A673 (cell line): ENCODE data around the gene ZDHHC16.

Experiments used
- CTCF ChIP-seq: fragments of 300-800, 200-600 bp; sonication (generic); conservative IDR thresholded peaks from 2 replicates; pipeline ENCODE4 v1.5.1; 2017; ENCODE audit warnings: low read depth, mild to moderate bottlenecking, antibody characterized with exemption, low read length, moderate library complexity, mixed read lengths
- EZH2 ChIP-seq: fragments of 200-600 bp; sonication (generic); IDR thresholded peaks from 2 replicates; pipeline ENCODE4 v1.6.1; 2017; ENCODE audit warnings: borderline replicate concordance, low read depth, mild to moderate bottlenecking, mixed read lengths, antibody characterized with exemption, low read length; ENCODE audit not compliant: poor library complexity, severe bottlenecking

GRCh38 chr10:97500297-97500575 is 54.3 kb downstream of the ZDHHC16 start:
- TF ChIP-seq EZH2 (no peak), CTCF (no peak)
